HL-60 (cell line): ENCODE results near the gene GPD1L.

Experiments used
- DNase-seq, 2 experiments: peaks; one replicate each; pipeline ENCODE4 v3.0.0-alpha.2; 2010 to 2020; ENCODE audit warnings: low read depth in 1 of 2, low spot score in 1 of 2
- H3K27ac ChIP-seq: fragments of 250-450 bp; sonication (Bioruptor Pico); replicated peaks from 2 replicates; pipeline ENCODE4 v1.5.1; 2020; ENCODE audit warnings: mild to moderate bottlenecking, moderate library complexity
- H3K27me3 ChIP-seq: fragments of 250-450 bp; sonication (Bioruptor Pico); 2 replicates; pipeline ENCODE4 v1.5.1; 2021; ENCODE audit warnings: mild to moderate bottlenecking, moderate library complexity; ENCODE audit not compliant: insufficient read depth, poor library complexity, severe bottlenecking
- H3K4me3 ChIP-seq: replicated peaks from 2 replicates; pipeline ENCODE4 v1.5.1; 2011; ENCODE audit warnings: mild to moderate bottlenecking, control low read depth, low read length; ENCODE audit not compliant: insufficient read depth
- CTCF ChIP-seq: IDR thresholded peaks from one replicate; pipeline ENCODE4 v1.5.1; 2011; ENCODE audit warnings: low read length, control low read depth, inconsistent platforms; ENCODE audit not compliant: insufficient read depth
- GABPA ChIP-seq: IDR thresholded peaks from 2 replicates; pipeline ENCODE4 v1.6.1; 2012; ENCODE audit warnings: low read depth
- POLR2AphosphoS5 ChIP-seq: IDR thresholded peaks from 2 replicates; pipeline ENCODE4 v1.6.1; 2012; ENCODE audit warnings: low read depth
- REST ChIP-seq: IDR thresholded peaks from 2 replicates; pipeline ENCODE4 v1.6.1; 2012; ENCODE audit warnings: low read depth; ENCODE audit not compliant: insufficient replicate concordance
- SPI1 ChIP-seq: IDR thresholded peaks from 2 replicates; pipeline ENCODE4 v1.6.1; 2012; ENCODE audit warnings: low read depth, mild to moderate bottlenecking, borderline replicate concordance

Gene GPD1L

GRCh38 chr3:32181365-32181764, 74.9 kb downstream of the GPD1L start:
- no peak for DNase-seq
- TF ChIP-seq CTCF (no peak), REST (no peak), GABPA (no peak), SPI1 (no peak), POLR2AphosphoS5 (no peak)
- H3K27ac ChIP-seq: no peak overlapping the region
- no peaks in the 10 kb centered on the region for H3K27me3 ChIP-seq
- H3K4me3 ChIP-seq: no peak overlapping the region

- TF ChIP-seq CTCF (no peak), REST (no peak), POLR2AphosphoS5 (no peak), GABPA (no peak), SPI1 (no peak)
- Histone ChIP-seq H3K4me3 (no peak overlapping the region), H3K27ac (no peak overlapping the region), H3K27me3 (no peaks in the 10 kb centered on the region)
- DNase-seq: no peak
Observed at GRCh38 chr3:32181796-32182195, 75.4 kb downstream of the GPD1L start.

- H3K27ac ChIP-seq: no peak overlapping the region
- TF ChIP-seq REST (no peak), POLR2AphosphoS5 (no peak), GABPA (no peak), SPI1 (no peak), CTCF (no peak)
- no peak overlapping the region for H3K4me3 ChIP-seq
- no peak for DNase-seq
- no peaks in the 10 kb centered on the region for H3K27me3 ChIP-seq
Observed at GRCh38 chr3:32184187-32184730, 77.8 kb downstream of the GPD1L start.
